Vagina (tissue), 2 donors: ENCODE results near the gene KRTAP19-6. TPM values are rescaled to one million over a fixed set of nuclear protein-coding genes. Genes with fewer than 3 reads are reported as not detected.

Source experiments
- DNase-seq, 2 donors: peaks; one replicate each; pipeline ENCODE4 v3.0.0-alpha.2; 2017; ENCODE audit errors: extremely low spot score in 2 of 2
- H3K27ac ChIP-seq: fragments of 200-600 bp; sonication (generic); one replicate; pipeline ENCODE4 v1.5.1; 2019
- H3K27me3 ChIP-seq: fragments of 200-600 bp; sonication (generic); one replicate; pipeline ENCODE4 v1.5.1; 2019
- H3K36me3 ChIP-seq, 2 donors: fragments of 200-600 bp; sonication (generic); one replicate each; pipeline ENCODE4 v1.5.1; 2017 to 2019
- H3K4me1 ChIP-seq: fragments of 200-600 bp; sonication (generic); one replicate; pipeline ENCODE4 v1.5.1; 2019
- H3K4me3 ChIP-seq, 2 donors: fragments of 200-600 bp; sonication (generic); 1 replicate in 1 of 2; 2 replicates in 1 of 2; pipeline ENCODE4 v1.5.1; 2016 to 2019
- H3K9me3 ChIP-seq: fragments of 200-600 bp; sonication (generic); one replicate; pipeline ENCODE4 v1.5.1; 2019
- POLR2A ChIP-seq, 2 donors: fragments of 450-650 bp; IDR thresholded peaks; one replicate each; pipeline ENCODE4 v1.6.1; 2017; ENCODE audit warnings: antibody characterized with exemption in 2 of 2, mild to moderate bottlenecking in 2 of 2, moderate library complexity in 2 of 2
- POLR2AphosphoS5 ChIP-seq, 2 donors: sonication (generic); formaldehyde crosslinking; IDR thresholded peaks; one replicate each; pipeline ENCODE4 v1.9.0; 2017; ENCODE audit warnings: antibody characterized with exemption in 2 of 2, mild to moderate bottlenecking in 2 of 2, low read depth in 1 of 2; ENCODE audit not compliant: insufficient read depth in 1 of 2
- intact Hi-C: fragments of 100-400 bp; cut with DNase I; formaldehyde crosslinking; loops from one replicate; pipeline ENCODE4 v1.15.1; 2023
- small RNA-seq: library from RNA; depleted of rRNA; stranded (forward); fragments of <200 nt; gene quantifications from one replicate; pipeline ENCODE3, GENCODE V24; 2016
- total RNA-seq: library from RNA; depleted of rRNA; stranded (reverse); fragments of >200 nt; gene quantifications from one replicate; pipeline ENCODE4 v1.2.3, GENCODE V29; 2016
- TF ChIP-seq, protein P1 (sequence below), 3 experiments: fragments of 450-650 bp in 2 of 3; fragments of 200-600 bp in 1 of 3; sonication (generic) in 1 of 3; IDR thresholded peaks; one replicate each; pipeline ENCODE4 v1.5.1; 2017 to 2019; ENCODE audit warnings: antibody characterized with exemption in 3 of 3, mild to moderate bottlenecking in 2 of 3, moderate library complexity in 2 of 3

Gene KRTAP19-6
- total RNA-seq, 1 donor from 2014 or later, result not detected

DNA sequence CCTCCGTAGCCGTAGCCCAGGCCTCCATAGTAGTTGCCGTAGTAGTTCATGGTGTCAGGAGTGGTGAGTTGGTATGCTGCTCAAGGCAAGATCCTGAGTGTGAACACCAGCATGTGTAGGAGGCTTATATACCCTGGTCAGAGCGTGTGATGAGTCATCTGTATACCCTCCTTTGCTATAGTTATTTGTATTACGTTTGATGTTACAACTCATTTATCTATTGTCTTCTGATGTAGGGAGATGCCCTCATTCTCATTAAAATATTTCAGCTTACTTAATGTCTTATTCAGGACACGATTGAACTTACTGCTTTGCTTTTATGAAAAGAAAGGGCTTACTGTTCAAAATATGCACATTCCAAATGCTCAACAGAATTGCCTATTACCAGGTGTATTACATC lies 39.6 kb downstream of the KRTAP19-6 start, which contains the start of gene KRTAP19-5:
KRTAP19-5 (minus strand) TSS at position 101 of the 400 bp plus-strand sequence; CDS start at position 50, 51 bp downstream.
- intact Hi-C loops, result no loop called here
- H3K4me1 ChIP-seq, result no peaks in the 10 kb centered on the region
- TF ChIP-seq POLR2AphosphoS5 (IDR thresholded peaks at IDR 0.05; ENCODE audit: insufficient read depth in 1 of 2, low read depth in 1 of 2) (no peak), POLR2A (IDR thresholded peaks at IDR 0.05) (no peak)
- TF ChIP-seq, protein P1, sequence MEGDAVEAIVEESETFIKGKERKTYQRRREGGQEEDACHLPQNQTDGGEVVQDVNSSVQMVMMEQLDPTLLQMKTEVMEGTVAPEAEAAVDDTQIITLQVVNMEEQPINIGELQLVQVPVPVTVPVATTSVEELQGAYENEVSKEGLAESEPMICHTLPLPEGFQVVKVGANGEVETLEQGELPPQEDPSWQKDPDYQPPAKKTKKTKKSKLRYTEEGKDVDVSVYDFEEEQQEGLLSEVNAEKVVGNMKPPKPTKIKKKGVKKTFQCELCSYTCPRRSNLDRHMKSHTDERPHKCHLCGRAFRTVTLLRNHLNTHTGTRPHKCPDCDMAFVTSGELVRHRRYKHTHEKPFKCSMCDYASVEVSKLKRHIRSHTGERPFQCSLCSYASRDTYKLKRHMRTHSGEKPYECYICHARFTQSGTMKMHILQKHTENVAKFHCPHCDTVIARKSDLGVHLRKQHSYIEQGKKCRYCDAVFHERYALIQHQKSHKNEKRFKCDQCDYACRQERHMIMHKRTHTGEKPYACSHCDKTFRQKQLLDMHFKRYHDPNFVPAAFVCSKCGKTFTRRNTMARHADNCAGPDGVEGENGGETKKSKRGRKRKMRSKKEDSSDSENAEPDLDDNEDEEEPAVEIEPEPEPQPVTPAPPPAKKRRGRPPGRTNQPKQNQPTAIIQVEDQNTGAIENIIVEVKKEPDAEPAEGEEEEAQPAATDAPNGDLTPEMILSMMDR (IDR thresholded peaks at IDR 0.05), result no peak
- DNase-seq, result no peak
- no peaks in the 10 kb centered on the region for H3K27me3 ChIP-seq
- no peak within 1 kb of the TSS for H3K27ac ChIP-seq
- no peaks in the 10 kb centered on the region for H3K36me3 ChIP-seq
- no peaks in the 10 kb centered on the region for H3K9me3 ChIP-seq
- no peak within 1 kb of the TSS for H3K4me3 ChIP-seq

DNA sequence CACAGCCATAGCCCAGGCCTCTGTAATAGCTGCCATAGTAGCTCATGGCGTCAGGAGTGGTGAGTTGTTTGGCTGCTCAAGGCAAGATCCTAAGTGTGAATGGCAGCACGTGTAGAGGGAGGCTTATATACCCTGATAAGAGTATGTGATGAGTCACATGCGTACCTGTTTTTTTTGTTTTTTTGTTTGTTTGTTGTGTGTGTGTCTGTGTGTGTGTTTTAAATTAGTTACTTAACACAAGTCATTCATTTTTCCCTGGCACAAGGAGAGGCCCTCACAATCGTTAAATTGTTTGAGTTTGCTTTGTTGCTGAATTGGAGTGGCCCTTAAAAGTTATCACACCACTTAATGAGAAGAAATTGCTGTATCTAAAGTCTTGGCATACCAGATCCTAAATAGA lies 44.6 kb downstream of the KRTAP19-6 start, which contains the start of gene KRTAP19-4:
KRTAP19-4 (minus strand) TSS at position 101 of the 400 bp plus-strand sequence; CDS start at position 46, 55 bp downstream.
- Histone ChIP-seq H3K4me1 (no peaks in the 10 kb centered on the region), H3K9me3 (no peaks in the 10 kb centered on the region), H3K27ac (no peak within 1 kb of the TSS), H3K36me3 (no peaks in the 10 kb centered on the region), H3K4me3 (no peak within 1 kb of the TSS), H3K27me3 (no peaks in the 10 kb centered on the region)
- intact Hi-C loops, result no loop called here
- TF ChIP-seq, protein P1 (IDR thresholded peaks at IDR 0.05), result no peak
- TF ChIP-seq POLR2A (IDR thresholded peaks at IDR 0.05) (no peak), POLR2AphosphoS5 (IDR thresholded peaks at IDR 0.05; ENCODE audit: insufficient read depth in 1 of 2, low read depth in 1 of 2) (no peak)
- DNase-seq, result no peak

DNA sequence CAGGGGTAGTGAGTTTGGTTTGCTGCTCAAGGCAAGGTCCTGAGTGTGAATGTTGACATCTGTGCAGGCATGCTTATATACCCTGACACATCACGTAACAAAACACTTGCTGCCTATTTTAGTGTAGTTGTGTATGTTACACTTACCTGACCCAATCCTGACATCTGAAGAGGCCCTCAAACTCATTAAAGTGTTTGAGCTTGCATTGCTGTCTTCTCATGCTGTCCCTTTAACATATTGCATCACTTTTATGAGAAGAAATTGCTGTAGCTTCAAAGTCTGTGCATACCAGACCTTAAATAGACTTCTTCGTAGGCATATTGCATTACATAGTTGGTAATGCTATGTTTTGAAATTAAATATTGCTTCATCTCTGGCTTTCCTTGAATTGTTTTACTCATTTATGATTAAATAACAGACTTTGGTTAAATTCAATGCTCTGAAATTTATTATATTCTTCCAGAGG lies 49.7 kb downstream of the KRTAP19-6 start, which contains the start of gene KRTAP19-3:
KRTAP19-3 (minus strand) TSS at position 51 of the 466 bp plus-strand sequence. CDS start 56 bp downstream, outside the sequence.
- no peaks in the 10 kb centered on the region for H3K27me3 ChIP-seq
- H3K36me3 ChIP-seq, result no peaks in the 10 kb centered on the region
- no peak within 1 kb of the TSS for H3K4me3 ChIP-seq
- no peak within 1 kb of the TSS for H3K27ac ChIP-seq
- no peaks in the 10 kb centered on the region for H3K9me3 ChIP-seq
- intact Hi-C loops, result no loop called here
- H3K4me1 ChIP-seq, result no peaks in the 10 kb centered on the region
- no peak for DNase-seq
- no peak for TF ChIP-seq POLR2A (IDR thresholded peaks at IDR 0.05)

Small RNAs within 50 kb of the gene (small RNA-seq; reads per million reads assigned to genes)
- not detected for gene AP000567.1
- not detected for gene KRTAP19-10P
- not detected for gene KRTAP19-11P
- gene KRTAP19-9P, result not detected
- not detected for gene KRTAP22-2

Other genes with a start within 250 kb of the KRTAP19-6 start
- not detected for gene KRTAP26-1, start 221.5 kb downstream of the KRTAP19-6 start, total RNA-seq
- not detected for gene KRTAP27-1, start 204.2 kb downstream of the KRTAP19-6 start, total RNA-seq
- gene KRTAP23-1, start 193.3 kb downstream of the KRTAP19-6 start, total RNA-seq, result not detected
- gene KRTAP13-2, start 169.6 kb downstream of the KRTAP19-6 start, total RNA-seq, result not detected
- gene KRTAP13-1, start 145.8 kb downstream of the KRTAP19-6 start, total RNA-seq, result not detected
- gene KRTAP13-3, start 115.9 kb downstream of the KRTAP19-6 start, total RNA-seq, result not detected
- not detected for gene KRTAP13-4, start 111.6 kb downstream of the KRTAP19-6 start, total RNA-seq
- not detected for gene KRTAP15-1, start 101.6 kb downstream of the KRTAP19-6 start, total RNA-seq
- gene KRTAP19-1, start 61.5 kb downstream of the KRTAP19-6 start, total RNA-seq, result not detected
- not detected for gene KRTAP19-2, start 54.4 kb downstream of the KRTAP19-6 start, total RNA-seq
- gene KRTAP19-3, start 49.9 kb downstream of the KRTAP19-6 start, total RNA-seq, result not detected
- gene KRTAP19-4, start 44.7 kb downstream of the KRTAP19-6 start, total RNA-seq, result not detected
- not detected for gene KRTAP19-5, start 39.7 kb downstream of the KRTAP19-6 start, total RNA-seq
- gene KRTAP19-7, start 19.4 kb upstream of the KRTAP19-6 start, total RNA-seq, result not detected
- not detected for gene KRTAP22-2, start 48.5 kb upstream of the KRTAP19-6 start, total RNA-seq
- gene KRTAP6-3, start 50.6 kb upstream of the KRTAP19-6 start, total RNA-seq, result not detected
- gene KRTAP6-2, start 57.0 kb upstream of the KRTAP19-6 start, total RNA-seq, result not detected
- not detected for gene KRTAP22-1, start 59.2 kb upstream of the KRTAP19-6 start, total RNA-seq
- gene KRTAP6-1, start 72.1 kb upstream of the KRTAP19-6 start, total RNA-seq, result not detected
- not detected for gene KRTAP20-1, start 74.6 kb upstream of the KRTAP19-6 start, total RNA-seq
- gene KRTAP20-4, start 78.8 kb upstream of the KRTAP19-6 start, total RNA-seq, result not detected
- gene KRTAP20-2, start 93.3 kb upstream of the KRTAP19-6 start, total RNA-seq, result not detected
- gene KRTAP20-3, start 101.0 kb upstream of the KRTAP19-6 start, total RNA-seq, result not detected
- not detected for gene KRTAP21-3, start 176.9 kb upstream of the KRTAP19-6 start, total RNA-seq
- not detected for gene KRTAP21-2, start 205.4 kb upstream of the KRTAP19-6 start, total RNA-seq
- not detected for gene KRTAP21-1, start 213.6 kb upstream of the KRTAP19-6 start, total RNA-seq